Lower leg skin (tissue), 3 donors: Measurements from ENCODE around the gene DNAL4.

Experiments used
- CTCF ChIP-seq, 3 donors: fragments of 450-650 bp; IDR thresholded peaks; one replicate each; pipeline ENCODE4 v1.5.1; 2016; ENCODE audit warnings: antibody characterized with exemption in 3 of 3, mild to moderate bottlenecking in 3 of 3, moderate library complexity in 2 of 3
- POLR2A ChIP-seq, 2 donors: fragments of 450-650 bp; IDR thresholded peaks; one replicate each; pipeline ENCODE4 v1.6.1; 2016 to 2017; ENCODE audit warnings: antibody characterized with exemption in 2 of 2, mild to moderate bottlenecking in 1 of 2, moderate library complexity in 1 of 2

GRCh38 chr22:38811241-38811640, 17.3 kb upstream of the DNAL4 start:
- TF ChIP-seq POLR2A (IDR thresholded peaks at IDR 0.05), result no peak
- TF ChIP-seq CTCF (IDR thresholded peaks at IDR 0.05), result no peak
